ENCODE data around the gene PTGDS. TPM values are rescaled to one million over a fixed set of nuclear protein-coding genes. Genes with fewer than 3 reads are reported as not detected.

Gene PTGDS
- total and polyA plus RNA-seq, 2 experiments from 2014 or later, result 0.25 TPM; not detected in 1

GRCh38 chr9:136972743-136973142 is 4.6 kb upstream of the PTGDS start:
- no peak overlapping the region for H3K4me2 ChIP-seq (ENCODE audit: unreplicated experiment)
- no peak overlapping the region for H3K27ac ChIP-seq
- no peaks in the 10 kb centered on the region for H3K9me3 ChIP-seq (ENCODE audit: low read depth)
- no peak overlapping the region for H2AFZ ChIP-seq
- DNase-seq, result no peak
- no peaks in the 10 kb centered on the region for H3K79me2 ChIP-seq (ENCODE audit: insufficient read depth)
- no peaks in the 10 kb centered on the region for H3K27me3 ChIP-seq (replicated peaks; ENCODE audit: insufficient read depth)
- H3K4me1 ChIP-seq (ENCODE audit: insufficient read depth), result no peaks in the 10 kb centered on the region
- no peaks in the 10 kb centered on the region for H4K20me1 ChIP-seq (ENCODE audit: insufficient read depth)
- H3K36me3 ChIP-seq (ENCODE audit: low read depth), result no peaks in the 10 kb centered on the region
- TF ChIP-seq EZH2phosphoT487 (IDR thresholded peaks at IDR 0.05; ENCODE audit: insufficient read depth, low read depth), result no peak
- no peak for TF ChIP-seq EZH2 (IDR thresholded peaks at IDR 0.05; ENCODE audit: insufficient read depth, poor library complexity, severe bottlenecking)
- no peak overlapping the region for H3K9ac ChIP-seq
- in situ Hi-C loops (cut with MboI), result no loop called here
- WGBS, 2 experiments (ENCODE audit: low coverage in 1 of 2, low lambda C conversion rate in 2 of 2, missing lambda C conversion rate in 2 of 2), result 44% methylated on average over 12 to 13 of the region's 13 CpGs
- no peaks in the 10 kb centered on the region for H3K9me2 ChIP-seq (ENCODE audit: insufficient read depth)
- no peak overlapping the region for H3K4me3 ChIP-seq
- no peaks in the 10 kb centered on the region for H3F3A ChIP-seq (ENCODE audit: insufficient read depth)

GRCh38 chr9:136973618-136974617 is 3.4 kb upstream of the PTGDS start:
- Histone ChIP-seq H3K36me3 (ENCODE audit: low read depth) (no peaks in the 10 kb centered on the region), H3K9me2 (ENCODE audit: insufficient read depth) (no peaks in the 10 kb centered on the region), H3K9me3 (ENCODE audit: low read depth) (no peaks in the 10 kb centered on the region), H3F3A (ENCODE audit: insufficient read depth) (no peaks in the 10 kb centered on the region), H3K4me3 (no peak overlapping the region), H3K27me3 (replicated peaks; ENCODE audit: insufficient read depth) (no peaks in the 10 kb centered on the region), H4K20me1 (ENCODE audit: insufficient read depth) (no peaks in the 10 kb centered on the region), H3K4me2 (ENCODE audit: unreplicated experiment) (no peak overlapping the region), H3K79me2 (ENCODE audit: insufficient read depth) (no peaks in the 10 kb centered on the region), H2AFZ (no peak overlapping the region), H3K4me1 (ENCODE audit: insufficient read depth) (no peaks in the 10 kb centered on the region), H3K27ac (no peak overlapping the region), H3K9ac (no peak overlapping the region)
- TF ChIP-seq EZH2phosphoT487 (IDR thresholded peaks at IDR 0.05; ENCODE audit: insufficient read depth, low read depth) (no peak), EZH2 (IDR thresholded peaks at IDR 0.05; ENCODE audit: insufficient read depth, poor library complexity, severe bottlenecking) (no peak)
- in situ Hi-C loops (cut with MboI), result no loop called here
- WGBS, 2 experiments (ENCODE audit: low coverage in 1 of 2, low lambda C conversion rate in 2 of 2, missing lambda C conversion rate in 2 of 2), result 77 to 78% methylated on average over 28 to 29 of the region's 29 CpGs
- no peak for DNase-seq

GRCh38 chr9:136974817-136975535 is 2.3 kb upstream of the PTGDS start:
- no peak for TF ChIP-seq EZH2phosphoT487 (IDR thresholded peaks at IDR 0.05; ENCODE audit: insufficient read depth, low read depth)
- H3K9ac ChIP-seq, result no peak overlapping the region
- no peaks in the 10 kb centered on the region for H3K9me2 ChIP-seq (ENCODE audit: insufficient read depth)
- no peak overlapping the region for H3K4me3 ChIP-seq
- no peak for DNase-seq
- no peak overlapping the region for H3K4me2 ChIP-seq (ENCODE audit: unreplicated experiment)
- H3K79me2 ChIP-seq (ENCODE audit: insufficient read depth), result no peaks in the 10 kb centered on the region
- H3K9me3 ChIP-seq (ENCODE audit: low read depth), result no peaks in the 10 kb centered on the region
- no peaks in the 10 kb centered on the region for H3F3A ChIP-seq (ENCODE audit: insufficient read depth)
- H3K27me3 ChIP-seq (replicated peaks; ENCODE audit: insufficient read depth), result no peaks in the 10 kb centered on the region
- no peaks in the 10 kb centered on the region for H4K20me1 ChIP-seq (ENCODE audit: insufficient read depth)
- no peak overlapping the region for H3K27ac ChIP-seq
- no peaks in the 10 kb centered on the region for H3K4me1 ChIP-seq (ENCODE audit: insufficient read depth)
- 53% methylated on average over 14 to 15 of the region's 15 CpGs for WGBS, 2 experiments (ENCODE audit: low coverage in 1 of 2, low lambda C conversion rate in 2 of 2, missing lambda C conversion rate in 2 of 2)
- in situ Hi-C loops (cut with MboI), result no loop called here
- H3K36me3 ChIP-seq (ENCODE audit: low read depth), result no peaks in the 10 kb centered on the region
- H2AFZ ChIP-seq, result no peak overlapping the region

- Histone ChIP-seq H2AFZ (no peak overlapping the region), H4K20me1 (ENCODE audit: insufficient read depth) (no peaks in the 10 kb centered on the region), H3F3A (ENCODE audit: insufficient read depth) (no peaks in the 10 kb centered on the region), H3K27ac (no peak overlapping the region), H3K4me3 (no peak overlapping the region), H3K4me1 (ENCODE audit: insufficient read depth) (no peaks in the 10 kb centered on the region), H3K9me3 (ENCODE audit: low read depth) (no peaks in the 10 kb centered on the region), H3K9me2 (ENCODE audit: insufficient read depth) (no peaks in the 10 kb centered on the region), H3K36me3 (ENCODE audit: low read depth) (no peaks in the 10 kb centered on the region), H3K9ac (no peak overlapping the region), H3K79me2 (ENCODE audit: insufficient read depth) (no peaks in the 10 kb centered on the region), H3K4me2 (ENCODE audit: unreplicated experiment) (no peak overlapping the region), H3K27me3 (replicated peaks; ENCODE audit: insufficient read depth) (no peaks in the 10 kb centered on the region)
- WGBS, 2 experiments (ENCODE audit: low coverage in 1 of 2, low lambda C conversion rate in 2 of 2, missing lambda C conversion rate in 2 of 2), result 56 to 65% methylated on average over 8 to 14 of the region's 14 CpGs
- in situ Hi-C loops (cut with MboI), result no loop called here
- TF ChIP-seq EZH2phosphoT487 (IDR thresholded peaks at IDR 0.05; ENCODE audit: insufficient read depth, low read depth), result no peak
- TF ChIP-seq EZH2 (IDR thresholded peaks at IDR 0.05; ENCODE audit: insufficient read depth, poor library complexity, severe bottlenecking), result no peak
- DNase-seq, result no peak
Measured at GRCh38 chr9:136975644-136976043, 1.7 kb upstream of the PTGDS start.
